Thyroid gland (tissue), 4 donors: ENCODE measurements around the gene TUBGCP2. TPM values are rescaled to one million over a fixed set of nuclear protein-coding genes. Genes with fewer than 3 reads are reported as not detected.

Experiments used
- DNase-seq, 2 donors: peaks; one replicate each; pipeline ENCODE4 v3.0.0-alpha.2; 2019
- H3K27ac ChIP-seq, 3 donors: fragments of 200-600 bp; sonication (generic); 1 replicate in 2 of 3; 2 replicates in 1 of 3; pipeline ENCODE4 v1.5.1; 2016 to 2019; ENCODE audit warnings: mild to moderate bottlenecking in 1 of 3, moderate library complexity in 1 of 3
- H3K27me3 ChIP-seq: fragments of 200-600 bp; sonication (generic); one replicate; pipeline ENCODE4 v1.5.1; 2019
- H3K36me3 ChIP-seq, 2 donors: fragments of 200-600 bp; sonication (generic); one replicate each; pipeline ENCODE4 v1.5.1; 2016 to 2019
- H3K4me1 ChIP-seq, 2 donors: fragments of 200-600 bp; sonication (generic); one replicate each; pipeline ENCODE4 v1.5.1; 2017 to 2019
- H3K4me3 ChIP-seq, 3 donors: fragments of 200-600 bp; sonication (generic); replicated peaks in 1 of 3; 1 replicate in 2 of 3; 2 replicates in 1 of 3; pipeline ENCODE4 v1.5.1; 2016; ENCODE audit warnings: mild to moderate bottlenecking in 1 of 3
- H3K9me3 ChIP-seq: fragments of 200-600 bp; sonication (generic); one replicate; pipeline ENCODE4 v1.5.1; 2017
- POLR2A ChIP-seq, 2 donors: fragments of 450-650 bp; IDR thresholded peaks; one replicate each; pipeline ENCODE4 v1.6.1; 2017; ENCODE audit warnings: antibody characterized with exemption in 2 of 2, mild to moderate bottlenecking in 2 of 2, moderate library complexity in 1 of 2
- WGBS, 2 donors: methylation state at CpG; one replicate each; pipeline ENCODE4 v1.1.5; 2017; 5-methylcytosine and 5-hydroxymethylcytosine counted together
- intact Hi-C: fragments of 100-400 bp; cut with DNase I; formaldehyde crosslinking; loops from one replicate; pipeline ENCODE4 v1.15.1; 2023
- total RNA-seq, 4 donors: library from RNA; depleted of rRNA; stranded (reverse); fragments of >200 nt; gene quantifications; one replicate each; pipeline ENCODE4 v1.2.3, GENCODE V29; 2016
- TF ChIP-seq, protein P1 (sequence below), 6 experiments: fragments of 200-600 bp in 3 of 6; fragments of 450-650 bp in 3 of 6; sonication (generic) in 3 of 6; IDR thresholded peaks; one replicate each; pipeline ENCODE4 v1.5.1; 2016 to 2019; ENCODE audit warnings: antibody characterized with exemption in 6 of 6, mild to moderate bottlenecking in 2 of 6, inconsistent platforms in 1 of 6, moderate library complexity in 1 of 6

TUBGCP2 gene
- total RNA-seq, 4 donors from 2014 or later, result 56.5 to 73.3 (median 62.9) TPM

DNA sequence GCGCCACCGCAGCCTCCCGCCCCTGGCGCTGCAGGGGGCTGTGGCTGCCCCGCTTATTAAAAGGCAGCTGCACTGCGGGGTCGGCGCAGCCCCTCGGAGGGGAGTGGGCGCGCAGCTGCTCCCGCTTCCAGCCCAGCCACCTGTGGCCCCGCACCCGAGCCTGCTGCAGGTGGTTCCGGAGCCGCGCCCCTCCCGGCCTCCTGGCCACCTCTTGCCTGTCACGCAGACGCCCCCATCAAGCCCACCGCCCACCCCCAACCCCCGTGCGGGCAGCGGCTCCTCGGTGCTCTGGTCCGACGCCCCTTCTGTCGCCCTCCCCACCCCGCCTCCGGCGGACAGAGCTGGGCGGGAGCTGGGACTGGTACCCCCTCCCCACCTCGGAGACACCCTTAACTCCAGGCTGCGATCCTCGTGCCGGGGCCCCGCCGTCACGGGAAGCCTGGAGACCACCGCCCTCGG lies 27.5 kb upstream of the TUBGCP2 start:
- H3K27me3 ChIP-seq, result peaks cover 28% of the 10 kb centered on the region
- no peaks in the 10 kb centered on the region for H3K9me3 ChIP-seq
- no peak for DNase-seq

DNA sequence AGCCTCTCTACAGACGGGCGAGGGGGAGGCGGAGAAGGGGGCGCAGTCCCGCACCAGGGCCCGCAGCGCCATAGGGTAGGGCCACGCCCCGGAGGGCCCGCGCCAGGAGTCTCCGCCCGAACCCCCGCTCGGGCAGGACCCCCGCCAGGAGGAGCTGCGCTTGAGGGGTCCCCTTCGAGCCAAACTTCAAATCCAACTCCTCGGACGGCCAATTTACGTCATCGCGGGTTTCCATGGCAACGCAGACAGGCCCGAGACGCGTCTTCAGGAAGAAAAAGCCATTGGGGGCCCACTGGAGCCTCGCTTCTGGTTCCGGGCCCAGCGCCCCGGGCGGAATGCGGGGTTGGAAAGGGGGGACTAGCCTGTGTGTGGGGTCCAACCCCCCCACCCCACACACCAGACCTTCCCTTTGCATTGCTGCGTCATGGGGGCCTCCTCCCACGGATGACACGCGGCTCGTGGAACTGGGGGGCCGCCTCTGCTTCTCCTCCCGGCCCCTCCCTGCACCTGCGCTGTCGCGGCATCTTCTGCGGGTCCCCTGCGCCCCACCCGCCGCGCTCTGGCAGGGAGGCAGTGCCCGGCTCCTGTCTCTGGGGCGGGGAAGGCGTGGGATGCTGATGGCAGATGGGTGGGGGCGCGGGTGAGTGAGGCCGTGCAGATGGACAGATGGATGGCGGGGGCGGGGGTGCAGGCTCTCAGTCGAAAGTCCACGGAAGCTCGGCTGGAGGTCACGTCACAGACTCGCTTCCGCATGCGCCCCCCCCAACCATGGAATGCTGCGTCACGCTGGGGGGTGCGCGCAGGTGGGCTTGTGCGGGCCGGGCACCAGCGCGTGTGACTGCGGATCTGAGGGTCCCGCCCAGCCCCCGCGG lies 26.8 kb upstream of the TUBGCP2 start:
- Histone ChIP-seq H3K27me3 (peaks cover 28% of the 10 kb centered on the region), H3K9me3 (no peaks in the 10 kb centered on the region), H3K4me3 (peak overlapping the region in 1 of 3 donors; percentile 15), H3K4me1 (peaks cover 14 to 22% of the 10 kb centered on the region in 2 donors), H3K27ac (no peak overlapping the region), H3K36me3 (no peaks in the 10 kb centered on the region)
- peak; percentile 55 to 58 for DNase-seq
- intact Hi-C loops, result no loop called here
- TF ChIP-seq POLR2A (IDR thresholded peaks at IDR 0.05), result no peak
- TF ChIP-seq, protein P1, sequence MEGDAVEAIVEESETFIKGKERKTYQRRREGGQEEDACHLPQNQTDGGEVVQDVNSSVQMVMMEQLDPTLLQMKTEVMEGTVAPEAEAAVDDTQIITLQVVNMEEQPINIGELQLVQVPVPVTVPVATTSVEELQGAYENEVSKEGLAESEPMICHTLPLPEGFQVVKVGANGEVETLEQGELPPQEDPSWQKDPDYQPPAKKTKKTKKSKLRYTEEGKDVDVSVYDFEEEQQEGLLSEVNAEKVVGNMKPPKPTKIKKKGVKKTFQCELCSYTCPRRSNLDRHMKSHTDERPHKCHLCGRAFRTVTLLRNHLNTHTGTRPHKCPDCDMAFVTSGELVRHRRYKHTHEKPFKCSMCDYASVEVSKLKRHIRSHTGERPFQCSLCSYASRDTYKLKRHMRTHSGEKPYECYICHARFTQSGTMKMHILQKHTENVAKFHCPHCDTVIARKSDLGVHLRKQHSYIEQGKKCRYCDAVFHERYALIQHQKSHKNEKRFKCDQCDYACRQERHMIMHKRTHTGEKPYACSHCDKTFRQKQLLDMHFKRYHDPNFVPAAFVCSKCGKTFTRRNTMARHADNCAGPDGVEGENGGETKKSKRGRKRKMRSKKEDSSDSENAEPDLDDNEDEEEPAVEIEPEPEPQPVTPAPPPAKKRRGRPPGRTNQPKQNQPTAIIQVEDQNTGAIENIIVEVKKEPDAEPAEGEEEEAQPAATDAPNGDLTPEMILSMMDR (IDR thresholded peaks at IDR 0.05), result no peak
- WGBS, 2 donors, result 2 to 4% methylated on average over 5 to 12 of the region's 75 CpGs

More for the DNA sequence above, 27.5 kb upstream of the TUBGCP2 start:
- Histone ChIP-seq H3K4me3 (no peak overlapping the region), H3K27ac (no peak overlapping the region), H3K36me3 (no peaks in the 10 kb centered on the region), H3K4me1 (peaks cover 14 to 22% of the 10 kb centered on the region in 2 donors)
- 9% methylated on average over 13 of the region's 41 CpGs; no CpG with 5 or more reads in 1 of the 2 donors for WGBS, 2 donors
- intact Hi-C loops, result no loop called here
- TF ChIP-seq, protein P1 (IDR thresholded peaks at IDR 0.05), result no peak
- TF ChIP-seq POLR2A (IDR thresholded peaks at IDR 0.05), result no peak

DNA sequence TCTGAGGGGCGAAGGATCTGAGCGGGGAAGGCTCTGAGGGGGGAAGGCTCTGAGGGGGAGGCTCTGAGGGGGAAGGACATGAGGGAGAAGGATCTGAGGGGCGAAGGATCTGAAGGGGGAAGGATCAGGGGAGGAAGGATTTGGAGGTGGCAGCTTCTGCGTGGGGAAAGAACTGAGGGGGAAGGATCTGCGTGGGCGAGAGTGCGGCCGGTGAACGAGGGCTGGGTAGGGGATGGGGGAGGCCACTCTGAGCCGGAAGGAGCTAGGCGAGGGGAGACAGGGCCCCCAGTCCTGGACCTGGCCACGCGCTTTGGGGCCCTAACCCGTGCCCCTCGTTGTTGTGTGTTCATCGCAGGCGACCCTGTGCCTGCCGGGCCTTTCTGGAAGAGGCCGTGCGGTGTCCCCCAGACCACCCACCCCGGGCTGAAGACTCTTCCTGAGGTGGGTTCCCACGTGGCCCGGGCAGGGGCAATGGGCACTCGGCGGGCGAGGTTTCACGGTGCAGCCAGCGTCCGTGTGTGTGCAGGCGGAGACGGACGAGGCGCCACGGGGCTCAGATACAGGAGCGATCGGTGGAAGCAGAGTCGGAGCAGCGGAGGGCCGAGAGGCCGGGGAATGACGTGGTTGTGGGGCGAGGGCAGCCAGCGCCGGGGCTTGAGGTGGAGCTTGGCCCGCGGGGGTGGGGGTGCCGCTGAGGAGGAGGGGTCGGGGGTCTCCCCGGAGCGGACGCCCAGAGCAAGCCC lies 26.0 kb upstream of the TUBGCP2 start:
- 23 to 55% methylated on average over 17 to 38 of the region's 51 CpGs for WGBS, 2 donors
- no peaks in the 10 kb centered on the region for H3K9me3 ChIP-seq
- intact Hi-C loops, result no loop called here
- DNase-seq, result no peak
- TF ChIP-seq POLR2A (IDR thresholded peaks at IDR 0.05), result no peak
- TF ChIP-seq, protein P1 (IDR thresholded peaks at IDR 0.05), result no peak
- H3K4me3 ChIP-seq, result peak overlapping the region in 1 of 3 donors; percentile 15
- peaks cover 14 to 22% of the 10 kb centered on the region in 2 donors for H3K4me1 ChIP-seq
- no peaks in the 10 kb centered on the region for H3K36me3 ChIP-seq
- no peak overlapping the region for H3K27ac ChIP-seq
- peaks cover 28% of the 10 kb centered on the region for H3K27me3 ChIP-seq

DNA sequence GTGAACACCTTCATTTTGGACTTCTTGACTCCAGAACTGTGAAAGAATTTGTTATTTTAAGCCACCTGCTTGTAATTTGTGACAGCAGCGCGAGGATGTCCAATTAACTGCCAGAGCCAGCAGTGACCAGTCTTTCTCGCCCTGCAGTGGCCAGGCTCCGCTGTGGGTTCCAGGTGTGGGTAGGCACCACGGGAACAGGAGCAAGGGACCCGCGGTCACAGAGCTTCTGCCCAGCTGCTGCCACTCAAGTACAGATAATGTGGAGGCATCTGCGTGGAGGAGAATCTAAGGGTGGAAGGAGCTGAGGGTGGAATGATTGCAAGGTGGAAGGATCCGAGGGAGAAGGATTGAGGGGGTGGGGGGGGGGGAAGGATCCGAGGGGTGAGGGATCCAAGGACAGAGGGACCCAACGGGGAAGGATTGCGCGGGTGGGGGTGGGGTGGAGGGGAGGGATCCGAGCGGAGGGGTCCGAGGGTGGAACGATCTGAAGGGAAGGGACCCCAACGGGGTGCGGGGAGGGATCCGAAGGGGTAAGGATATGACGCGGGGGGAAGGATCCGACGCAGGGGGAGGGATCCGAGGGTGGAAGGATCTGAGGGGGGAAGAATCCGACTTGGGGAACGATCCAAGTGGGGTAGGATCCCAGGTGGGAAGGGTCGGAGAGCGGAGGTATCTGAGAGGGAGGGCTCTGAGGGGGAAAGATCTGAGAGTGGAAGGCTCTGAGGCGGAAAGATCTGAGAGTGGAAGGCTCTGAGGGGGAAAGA lies 24.4 kb upstream of the TUBGCP2 start:
- H3K4me1 ChIP-seq, result peaks cover 14 to 22% of the 10 kb centered on the region in 2 donors
- peaks cover 28% of the 10 kb centered on the region for H3K27me3 ChIP-seq
- intact Hi-C loops, result no loop called here
- H3K9me3 ChIP-seq, result no peaks in the 10 kb centered on the region
- WGBS, 2 donors, result 77 to 84% methylated on average over 30 of the region's 30 CpGs
- DNase-seq, result no peak
- H3K36me3 ChIP-seq, result no peaks in the 10 kb centered on the region
- no peak overlapping the region for H3K27ac ChIP-seq
- TF ChIP-seq, protein P1 (IDR thresholded peaks at IDR 0.05), result no peak
- TF ChIP-seq POLR2A (IDR thresholded peaks at IDR 0.05), result no peak
- no peak overlapping the region for H3K4me3 ChIP-seq
